Esophagus muscularis mucosa (tissue), 3 donors: ENCODE data around the gene IGHMBP2.

Source experiments
- CTCF ChIP-seq, 3 experiments: fragments of 200-600 bp in 2 of 3; fragments of 450-650 bp in 1 of 3; sonication (generic) in 2 of 3; IDR thresholded peaks; one replicate each; pipeline ENCODE4 v1.5.1; 2017 to 2019; ENCODE audit warnings: antibody characterized with exemption in 3 of 3, mild to moderate bottlenecking in 2 of 3, moderate library complexity in 1 of 3
- POLR2A ChIP-seq: fragments of 450-650 bp; IDR thresholded peaks from one replicate; pipeline ENCODE4 v1.6.1; 2017; ENCODE audit warnings: antibody characterized with exemption, moderate library complexity, mild to moderate bottlenecking, low read depth

DNA sequence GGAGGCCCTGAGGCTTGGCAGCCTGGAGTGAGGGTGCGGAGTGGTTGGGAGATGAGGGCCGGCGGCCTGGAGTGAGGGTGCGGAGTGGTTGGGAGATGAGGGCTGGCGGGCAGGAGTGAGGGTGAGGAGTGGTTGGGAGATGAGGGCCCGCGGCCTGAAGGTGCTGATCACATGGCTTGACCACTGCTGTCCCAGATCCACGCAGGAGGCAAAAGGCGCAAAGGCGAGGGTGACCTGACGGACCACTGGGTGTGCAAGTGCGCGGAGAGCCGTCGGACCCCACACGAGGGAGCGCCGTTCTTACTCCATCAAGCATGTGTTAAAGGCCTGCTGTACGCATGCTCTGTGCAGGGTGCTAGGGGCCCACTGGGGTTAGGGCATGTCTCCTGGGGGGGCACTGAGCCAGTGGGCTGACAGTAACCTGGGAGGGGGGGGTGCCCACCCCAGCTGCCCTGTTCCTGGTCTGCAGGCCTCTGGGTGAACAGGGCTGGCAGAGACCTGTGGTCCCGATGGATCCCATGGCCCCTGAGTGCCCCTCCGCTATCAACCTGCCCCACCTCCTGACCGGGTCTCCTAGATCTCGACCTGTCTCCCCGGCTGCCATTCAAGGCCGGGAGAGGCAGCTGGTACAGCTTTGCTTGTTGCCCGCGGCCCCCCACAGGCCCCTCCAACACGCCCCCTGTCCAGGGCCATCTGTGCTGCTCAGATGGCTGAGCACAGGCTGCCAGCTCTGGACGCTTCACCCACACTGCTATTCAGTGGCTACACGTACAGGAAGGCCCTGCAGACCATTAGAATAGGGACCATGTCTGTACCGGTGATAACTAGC is 56.0 kb downstream of the IGHMBP2 start:
- TF ChIP-seq CTCF (IDR thresholded peaks at IDR 0.05) (no peak), POLR2A (no peak)
